HL-60 (cell line): ENCODE results near the gene CD69.

Experiments
- DNase-seq, 2 experiments: peaks; one replicate each; pipeline ENCODE4 v3.0.0-alpha.2; 2010 to 2020; ENCODE audit warnings: low read depth in 1 of 2, low spot score in 1 of 2
- H3K27ac ChIP-seq: fragments of 250-450 bp; sonication (Bioruptor Pico); replicated peaks from 2 replicates; pipeline ENCODE4 v1.5.1; 2020; ENCODE audit warnings: mild to moderate bottlenecking, moderate library complexity
- H3K27me3 ChIP-seq: fragments of 250-450 bp; sonication (Bioruptor Pico); 2 replicates; pipeline ENCODE4 v1.5.1; 2021; ENCODE audit warnings: mild to moderate bottlenecking, moderate library complexity; ENCODE audit not compliant: insufficient read depth, poor library complexity, severe bottlenecking
- H3K4me3 ChIP-seq: replicated peaks from 2 replicates; pipeline ENCODE4 v1.5.1; 2011; ENCODE audit warnings: mild to moderate bottlenecking, control low read depth, low read length; ENCODE audit not compliant: insufficient read depth
- GABPA ChIP-seq: IDR thresholded peaks from 2 replicates; pipeline ENCODE4 v1.6.1; 2012; ENCODE audit warnings: low read depth
- POLR2AphosphoS5 ChIP-seq: IDR thresholded peaks from 2 replicates; pipeline ENCODE4 v1.6.1; 2012; ENCODE audit warnings: low read depth
- REST ChIP-seq: IDR thresholded peaks from 2 replicates; pipeline ENCODE4 v1.6.1; 2012; ENCODE audit warnings: low read depth; ENCODE audit not compliant: insufficient replicate concordance
- SPI1 ChIP-seq: IDR thresholded peaks from 2 replicates; pipeline ENCODE4 v1.6.1; 2012; ENCODE audit warnings: low read depth, mild to moderate bottlenecking, borderline replicate concordance
- TF ChIP-seq, protein P1 (sequence below): IDR thresholded peaks from one replicate; pipeline ENCODE4 v1.5.1; 2011; ENCODE audit warnings: low read length, control low read depth, inconsistent platforms; ENCODE audit not compliant: insufficient read depth

CD69 gene

GRCh38 chr12:9755567-9755966, 5.1 kb downstream of the CD69 start:
- no peak overlapping the region for H3K27ac ChIP-seq
- no peak for DNase-seq
- no peaks in the 10 kb centered on the region for H3K27me3 ChIP-seq
- TF ChIP-seq, protein P1, sequence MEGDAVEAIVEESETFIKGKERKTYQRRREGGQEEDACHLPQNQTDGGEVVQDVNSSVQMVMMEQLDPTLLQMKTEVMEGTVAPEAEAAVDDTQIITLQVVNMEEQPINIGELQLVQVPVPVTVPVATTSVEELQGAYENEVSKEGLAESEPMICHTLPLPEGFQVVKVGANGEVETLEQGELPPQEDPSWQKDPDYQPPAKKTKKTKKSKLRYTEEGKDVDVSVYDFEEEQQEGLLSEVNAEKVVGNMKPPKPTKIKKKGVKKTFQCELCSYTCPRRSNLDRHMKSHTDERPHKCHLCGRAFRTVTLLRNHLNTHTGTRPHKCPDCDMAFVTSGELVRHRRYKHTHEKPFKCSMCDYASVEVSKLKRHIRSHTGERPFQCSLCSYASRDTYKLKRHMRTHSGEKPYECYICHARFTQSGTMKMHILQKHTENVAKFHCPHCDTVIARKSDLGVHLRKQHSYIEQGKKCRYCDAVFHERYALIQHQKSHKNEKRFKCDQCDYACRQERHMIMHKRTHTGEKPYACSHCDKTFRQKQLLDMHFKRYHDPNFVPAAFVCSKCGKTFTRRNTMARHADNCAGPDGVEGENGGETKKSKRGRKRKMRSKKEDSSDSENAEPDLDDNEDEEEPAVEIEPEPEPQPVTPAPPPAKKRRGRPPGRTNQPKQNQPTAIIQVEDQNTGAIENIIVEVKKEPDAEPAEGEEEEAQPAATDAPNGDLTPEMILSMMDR = no peak
- TF ChIP-seq GABPA (no peak), SPI1 (no peak), POLR2AphosphoS5 (no peak), REST (no peak)
- no peak overlapping the region for H3K4me3 ChIP-seq

DNA sequence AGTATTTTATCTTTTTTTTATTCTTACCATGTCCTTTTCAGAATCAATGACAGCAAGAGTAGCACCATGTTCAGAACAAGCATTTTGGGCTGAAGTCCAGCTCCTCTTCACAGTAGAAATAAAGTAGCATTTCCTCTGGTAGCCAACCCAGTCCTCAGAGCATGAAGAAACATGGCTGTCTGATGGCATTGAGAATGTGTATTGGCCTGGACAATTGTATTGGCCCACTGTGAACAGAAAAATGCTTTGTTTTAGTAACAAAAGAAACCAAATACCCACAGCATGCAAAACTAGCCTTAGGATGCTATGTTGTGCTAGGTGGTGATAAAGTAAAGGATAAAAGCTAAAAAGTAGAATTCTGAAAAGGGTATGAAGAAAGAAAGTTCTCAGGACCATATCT, 5.7 kb downstream of the CD69 start:
- no peak overlapping the region for H3K4me3 ChIP-seq
- TF ChIP-seq GABPA = no peak
- no peak for TF ChIP-seq REST
- TF ChIP-seq, protein P1 = no peak
- TF ChIP-seq SPI1 = no peak
- TF ChIP-seq POLR2AphosphoS5 = no peak
- H3K27ac ChIP-seq = no peak overlapping the region
- H3K27me3 ChIP-seq = no peaks in the 10 kb centered on the region
- DNase-seq = no peak

- no peak for DNase-seq
- Histone ChIP-seq H3K27ac (no peak overlapping the region), H3K4me3 (no peak overlapping the region), H3K27me3 (no peaks in the 10 kb centered on the region)
- TF ChIP-seq, protein P1 = no peak
- no peak for TF ChIP-seq GABPA
- no peak for TF ChIP-seq POLR2AphosphoS5
Observed at GRCh38 chr12:9754099-9754927, 6.4 kb downstream of the CD69 start.

- no peaks in the 10 kb centered on the region for H3K27me3 ChIP-seq
- H3K4me3 ChIP-seq = no peak overlapping the region
- H3K27ac ChIP-seq = no peak overlapping the region
- no peak for DNase-seq
- TF ChIP-seq GABPA = no peak
- no peak for TF ChIP-seq SPI1
- TF ChIP-seq, protein P1 = no peak
- no peak for TF ChIP-seq REST
- no peak for TF ChIP-seq POLR2AphosphoS5
Observed at GRCh38 chr12:9753498-9753897, 7.2 kb downstream of the CD69 start.
